HFFc6 (cell line): ENCODE data around the gene RET. TPM values are rescaled to one million over a fixed set of nuclear protein-coding genes. Genes with fewer than 3 reads are reported as not detected.

Experiments used
- DNase-seq: peaks from one replicate; pipeline ENCODE4 v3.0.0-alpha.2; 2018
- H3K27ac Mint-ChIP-seq: 2 replicates; pipeline ENCODE4 v1.8.0; 2020; ENCODE audit warnings: mild to moderate bottlenecking, mixed read lengths
- H3K27me3 Mint-ChIP-seq: 2 replicates; pipeline ENCODE4 v1.8.0; 2021; ENCODE audit warnings: mild to moderate bottlenecking, moderate library complexity, mixed read lengths; ENCODE audit not compliant: insufficient read depth
- H3K36me3 Mint-ChIP-seq: 2 replicates; pipeline ENCODE4 v1.8.0; 2021; ENCODE audit warnings: low read depth, mixed read lengths
- H3K4me1 Mint-ChIP-seq: 2 replicates; pipeline ENCODE4 v1.8.0; 2020; ENCODE audit warnings: low read depth, mixed read lengths
- H3K4me3 Mint-ChIP-seq: 2 replicates; pipeline ENCODE4 v1.8.0; 2020; ENCODE audit warnings: mild to moderate bottlenecking, moderate library complexity, mixed read lengths
- H3K9me3 Mint-ChIP-seq: 2 replicates; pipeline ENCODE4 v1.8.0; 2020; ENCODE audit warnings: mild to moderate bottlenecking, mixed read lengths
- CTCF ChIP-seq: fragments of 200-600 bp; sonication (generic); IDR thresholded peaks from 2 replicates; pipeline ENCODE4 v1.5.0; 2021; ENCODE audit warnings: antibody characterized with exemption, mild to moderate bottlenecking
- total RNA-seq, 6 experiments: library from RNA; stranded (reverse); fragmentation: NEBNext Ultra II Directional; extraction: Animal tissue kit (Norgen Biotek cat#: 25700); gene quantifications; 2 replicates in 1 of 6; 3 replicates in 5 of 6; pipeline ENCODE4 v1.2.3, GENCODE V29; 2021

Gene RET
- total RNA-seq, 6 experiments from 2014 or later: 0.08 to 0.62 (median 0.46) TPM; not detected in 1

GRCh38 chr10:43035800-43036199, 41.1 kb upstream of the RET start:
- Mint-ChIP-seq H3K4me1 (no peaks in the 10 kb centered on the region), H3K36me3 (no peaks in the 10 kb centered on the region), H3K27ac (no peak overlapping the region), H3K9me3 (peaks cover 15% of the 10 kb centered on the region), H3K27me3 (peaks cover 20% of the 10 kb centered on the region), H3K4me3 (no peak overlapping the region)
- DNase-seq: no peak
- TF ChIP-seq CTCF: no peak

- TF ChIP-seq CTCF: no peak
- DNase-seq: no peak
- Mint-ChIP-seq H3K27me3 (peaks cover 25% of the 10 kb centered on the region), H3K4me1 (no peaks in the 10 kb centered on the region), H3K27ac (no peak overlapping the region), H3K36me3 (no peaks in the 10 kb centered on the region), H3K9me3 (peaks cover 15% of the 10 kb centered on the region), H3K4me3 (no peak overlapping the region)
Observed at GRCh38 chr10:43036481-43037428, 40.1 kb upstream of the RET start.

- Mint-ChIP-seq H3K4me1 (no peaks in the 10 kb centered on the region), H3K27ac (no peak overlapping the region), H3K9me3 (peaks cover 8% of the 10 kb centered on the region), H3K27me3 (peaks cover 25% of the 10 kb centered on the region), H3K4me3 (no peak overlapping the region), H3K36me3 (no peaks in the 10 kb centered on the region)
- no peak for DNase-seq
- no peak for TF ChIP-seq CTCF
Observed at GRCh38 chr10:43037440-43037839, 39.4 kb upstream of the RET start.

DNA sequence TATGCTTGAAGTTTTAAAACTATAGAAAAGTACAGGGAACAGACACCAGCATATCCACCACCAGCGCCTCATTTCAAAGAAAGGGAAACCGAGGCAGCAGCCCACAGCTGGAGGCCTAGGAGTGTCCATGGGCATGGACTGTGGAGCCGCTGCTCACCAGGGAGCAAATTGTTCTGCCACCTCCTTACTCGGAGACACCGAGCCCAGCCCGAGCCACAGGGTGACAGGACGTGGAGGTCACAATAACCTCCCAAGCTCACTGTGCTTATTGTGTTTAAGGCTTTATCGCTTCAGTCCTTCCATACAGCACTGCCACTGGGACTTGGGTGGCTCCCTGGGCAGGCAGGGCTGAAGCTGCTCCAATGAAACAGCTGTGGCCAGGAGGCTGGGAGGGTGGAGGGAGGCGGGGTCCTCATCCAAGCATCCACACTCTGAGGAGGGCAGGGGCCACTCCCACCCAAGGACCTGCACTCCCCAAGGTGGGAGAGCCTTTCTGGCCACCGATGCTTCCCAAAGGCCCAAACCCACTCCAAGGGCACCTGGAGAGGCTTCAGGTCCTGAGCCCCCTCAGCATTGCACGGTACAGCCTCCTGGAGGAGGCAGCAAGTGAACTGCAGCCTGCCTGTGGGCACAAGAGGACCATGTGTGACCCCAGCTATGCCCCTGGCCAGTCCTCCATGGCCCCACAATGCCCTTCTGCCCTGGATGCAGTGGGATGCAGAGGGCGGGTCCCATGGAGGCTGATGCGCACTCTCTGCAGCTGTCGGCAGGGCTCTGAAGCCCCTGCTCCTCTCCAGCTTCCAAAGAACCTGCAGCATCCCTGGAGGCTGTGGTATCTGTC, 38.7 kb upstream of the RET start:
- no peak for DNase-seq
- Mint-ChIP-seq H3K4me3 (no peak overlapping the region), H3K4me1 (no peaks in the 10 kb centered on the region), H3K36me3 (no peaks in the 10 kb centered on the region), H3K9me3 (peaks cover under 1% of the 10 kb centered on the region; the same call in 1 of the 2 replicates), H3K27me3 (peaks cover 25% of the 10 kb centered on the region), H3K27ac (no peak overlapping the region)
- TF ChIP-seq CTCF: no peak

- H3K4me3 Mint-ChIP-seq: no peak overlapping the region
- H3K36me3 Mint-ChIP-seq: no peaks in the 10 kb centered on the region
- peaks cover 25% of the 10 kb centered on the region for H3K27me3 Mint-ChIP-seq
- H3K27ac Mint-ChIP-seq: no peak overlapping the region
- no peak for TF ChIP-seq CTCF
- no peaks in the 10 kb centered on the region for H3K4me1 Mint-ChIP-seq
- no peaks in the 10 kb centered on the region for H3K9me3 Mint-ChIP-seq
- DNase-seq: no peak
Observed at GRCh38 chr10:43038783-43039623, 37.9 kb upstream of the RET start.
